Liver (tissue), 9 donors: ENCODE measurements around the gene NOPCHAP1. TPM values are rescaled to one million over a fixed set of nuclear protein-coding genes. Genes with fewer than 3 reads are reported as not detected.

Source experiments
- DNase-seq: peaks from one replicate; pipeline ENCODE4 v3.0.0-alpha.2; 2017; ENCODE audit warnings: low spot score
- H3K27ac ChIP-seq, 2 donors: one replicate each; pipeline ENCODE4 v1.7.0; 2013; ENCODE audit warnings: inconsistent platforms in 2 of 2, low read length in 2 of 2, control low read depth in 1 of 2, low read depth in 1 of 2, mild to moderate bottlenecking in 1 of 2
- H3K27me3 ChIP-seq, 4 donors: one replicate each; pipeline versions ENCODE4 v1.6.1 to v1.7.0; 2013; ENCODE audit warnings: low read length in 3 of 4, inconsistent platforms in 1 of 4, mild to moderate bottlenecking in 1 of 4, moderate library complexity in 1 of 4; ENCODE audit not compliant: control insufficient read depth in 4 of 4, insufficient read depth in 4 of 4
- H3K36me3 ChIP-seq, 4 donors: one replicate each; pipeline versions ENCODE4 v1.6.1 to v1.7.0; 2013; ENCODE audit warnings: low read length in 3 of 4, mild to moderate bottlenecking in 3 of 4, low read depth in 1 of 4, moderate library complexity in 1 of 4; ENCODE audit not compliant: control insufficient read depth in 4 of 4, insufficient read depth in 3 of 4
- H3K4me1 ChIP-seq, 4 donors: one replicate each; pipeline versions ENCODE4 v1.6.1 to v1.7.0; 2013; ENCODE audit warnings: low read length in 3 of 4, mild to moderate bottlenecking in 3 of 4, moderate library complexity in 1 of 4; ENCODE audit not compliant: control insufficient read depth in 4 of 4, insufficient read depth in 4 of 4
- H3K4me3 ChIP-seq, 3 donors: one replicate each; pipeline versions ENCODE4 v1.6.1 to v1.7.0; 2013; ENCODE audit warnings: low read length in 3 of 3, control low read depth in 1 of 3, low read depth in 1 of 3, mild to moderate bottlenecking in 1 of 3
- H3K9ac ChIP-seq, 2 donors: one replicate each; pipeline ENCODE4 v1.7.0; 2013; ENCODE audit warnings: low read length in 2 of 2, mild to moderate bottlenecking in 2 of 2, moderate library complexity in 2 of 2, control low read depth in 1 of 2, low read depth in 1 of 2
- H3K9me3 ChIP-seq, 4 donors: one replicate each; pipeline versions ENCODE4 v1.6.1 to v1.7.0; 2013; ENCODE audit warnings: low read length in 3 of 4; ENCODE audit not compliant: control insufficient read depth in 4 of 4
- EGR1 ChIP-seq, 2 donors: IDR thresholded peaks; 2 replicates each; pipeline ENCODE4 v1.6.1; 2016 to 2018; ENCODE audit warnings: antibody characterized with exemption in 2 of 2, low read depth in 2 of 2
- FOXA1 ChIP-seq: IDR thresholded peaks from 2 replicates; pipeline ENCODE4 v1.6.1; 2016; ENCODE audit warnings: antibody characterized with exemption
- FOXA2 ChIP-seq: IDR thresholded peaks from 2 replicates; pipeline ENCODE4 v1.6.1; 2016; ENCODE audit warnings: antibody characterized with exemption
- GABPA ChIP-seq, 2 donors: IDR thresholded peaks in 1 of 2; conservative IDR thresholded peaks in 1 of 2; 2 replicates each; pipeline ENCODE4 v1.6.1; 2016; ENCODE audit warnings: antibody characterized with exemption in 2 of 2, mild to moderate bottlenecking in 1 of 2, moderate library complexity in 1 of 2
- HNF4A ChIP-seq, 2 donors: conservative IDR thresholded peaks; 2 replicates each; pipeline ENCODE4 v1.6.1; 2016; ENCODE audit warnings: antibody characterized with exemption in 2 of 2, mild to moderate bottlenecking in 2 of 2
- HNF4G ChIP-seq: IDR thresholded peaks from 2 replicates; pipeline ENCODE4 v1.6.1; 2016; ENCODE audit warnings: antibody characterized with exemption
- JUND ChIP-seq, 2 donors: IDR thresholded peaks; 2 replicates each; pipeline ENCODE4 v1.6.1; 2016; ENCODE audit warnings: antibody characterized with exemption in 2 of 2
- NR2F2 ChIP-seq: IDR thresholded peaks from 2 replicates; pipeline ENCODE4 v1.6.1; 2016; ENCODE audit warnings: antibody characterized with exemption
- RAD21 ChIP-seq, 2 donors: IDR thresholded peaks; 2 replicates each; pipeline ENCODE4 v1.6.1; 2016; ENCODE audit warnings: antibody characterized with exemption in 2 of 2, mild to moderate bottlenecking in 2 of 2
- RXRA ChIP-seq, 2 donors: IDR thresholded peaks; 2 replicates each; pipeline ENCODE4 v1.6.1; 2017 to 2018; ENCODE audit warnings: antibody characterized with exemption in 2 of 2, mild to moderate bottlenecking in 1 of 2
- SP1 ChIP-seq: IDR thresholded peaks from 2 replicates; pipeline ENCODE4 v1.6.1; 2018; ENCODE audit warnings: antibody characterized with exemption, mild to moderate bottlenecking
- TAF1 ChIP-seq: conservative IDR thresholded peaks from 2 replicates; pipeline ENCODE4 v1.6.1; 2016; ENCODE audit warnings: antibody characterized with exemption, mild to moderate bottlenecking
- YY1 ChIP-seq: IDR thresholded peaks from 2 replicates; pipeline ENCODE4 v1.6.1; 2016; ENCODE audit warnings: antibody characterized with exemption, mild to moderate bottlenecking
- WGBS: extraction: QIAGEN DNeasy Blood & Tissue Kit; methylation state at CpG from one replicate; pipeline ENCODE4 v1.1.7; 2013; 5-methylcytosine and 5-hydroxymethylcytosine counted together
- polyA plus RNA-seq, 2 donors: library from polyadenylated mRNA; stranded (reverse) in 1 of 2; unstranded in 1 of 2; fragments of 200-250 nt in 1 of 2; fragments of >200 nt in 1 of 2; fragmentation: Nextera tagmentation in 1 of 2; extraction: Ambion mirVana in 1 of 2; gene quantifications; one replicate each; pipeline versions ENCODE4 v1.2.1 to v1.2.3, GENCODE V29; 2013 to 2015
- total RNA-seq, 2 donors: library from RNA; depleted of rRNA; stranded (reverse); fragments of >200 nt; gene quantifications; one replicate each; pipeline ENCODE4 v1.2.3, GENCODE V29; 2014
- TF ChIP-seq, protein P1 (sequence below): IDR thresholded peaks from 2 replicates; pipeline ENCODE4 v1.6.1; 2016; ENCODE audit warnings: antibody characterized with exemption
- TF ChIP-seq, protein P2 (sequence below): IDR thresholded peaks from 2 replicates; pipeline ENCODE4 v1.6.1; 2016; ENCODE audit warnings: antibody characterized with exemption
- TF ChIP-seq, protein P3 (sequence below): IDR thresholded peaks from 2 replicates; pipeline ENCODE4 v1.6.1; 2016; ENCODE audit warnings: antibody characterized with exemption, mild to moderate bottlenecking
- TF ChIP-seq, protein P4 (sequence below): IDR thresholded peaks from 2 replicates; pipeline ENCODE4 v1.6.1; 2016; ENCODE audit warnings: antibody characterized with exemption
- donor health status: healthy.
- donor health status: healthy.
- donor health status: healthy.
- donor health status: healthy.
- donor health status: healthy.

NOPCHAP1 gene
- total and polyA plus RNA-seq, 4 donors, result 2.1 to 18.6 (median 3.5) TPM

DNA sequence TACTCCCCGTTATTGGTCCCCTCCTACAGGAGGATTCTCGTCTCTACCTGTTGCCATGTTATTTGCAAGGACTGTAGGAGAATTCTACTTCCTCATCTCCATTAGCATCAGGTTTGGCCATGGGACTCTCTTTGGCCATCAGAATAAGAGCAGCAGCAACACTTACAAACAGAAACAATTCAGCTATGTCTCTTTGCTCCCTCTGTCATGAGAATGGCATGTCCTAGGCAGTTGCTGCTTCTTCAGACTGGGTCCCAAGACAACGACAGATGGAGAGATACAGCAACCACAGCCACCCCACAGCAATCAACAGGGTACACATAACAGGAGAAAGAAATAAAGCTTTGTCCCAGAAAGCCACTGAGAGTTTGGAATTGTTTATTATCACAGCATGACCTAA lies 47.7 kb upstream of the NOPCHAP1 start:
- 76% methylated on average over 3 of the region's 3 CpGs for WGBS

DNA sequence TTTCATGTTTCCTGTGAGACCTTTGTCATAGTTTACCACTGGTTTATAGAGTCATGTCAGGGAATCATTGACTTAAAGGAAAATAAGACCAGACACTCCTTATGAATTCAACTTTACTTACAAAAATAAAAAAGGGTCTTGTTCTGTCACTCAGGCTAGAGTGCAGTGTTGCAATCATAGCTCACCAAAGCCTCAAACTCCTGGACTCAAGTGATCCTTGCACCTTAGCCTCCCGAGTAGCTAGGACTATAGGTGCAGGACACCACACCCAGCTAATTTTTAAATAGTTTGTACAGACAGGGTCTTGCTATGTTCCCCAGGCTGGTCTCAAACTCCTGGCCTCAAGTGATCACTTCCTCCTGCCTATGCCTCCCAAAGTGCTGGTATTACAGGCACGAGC lies 47.0 kb upstream of the NOPCHAP1 start:
- Histone ChIP-seq H3K27ac (peak overlapping the region; percentile 1 to 34), H3K4me1 (peaks cover 20 to 45% (median 31%) of the 10 kb centered on the region in 4 donors)
- TF ChIP-seq, protein P1, sequence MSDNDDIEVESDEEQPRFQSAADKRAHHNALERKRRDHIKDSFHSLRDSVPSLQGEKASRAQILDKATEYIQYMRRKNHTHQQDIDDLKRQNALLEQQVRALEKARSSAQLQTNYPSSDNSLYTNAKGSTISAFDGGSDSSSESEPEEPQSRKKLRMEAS, result no peak
- TF ChIP-seq SP1, result no peak
- TF ChIP-seq HNF4A (conservative IDR thresholded peaks at IDR 0.05), result peak; percentile 31 to 52
- TF ChIP-seq, protein P2, sequence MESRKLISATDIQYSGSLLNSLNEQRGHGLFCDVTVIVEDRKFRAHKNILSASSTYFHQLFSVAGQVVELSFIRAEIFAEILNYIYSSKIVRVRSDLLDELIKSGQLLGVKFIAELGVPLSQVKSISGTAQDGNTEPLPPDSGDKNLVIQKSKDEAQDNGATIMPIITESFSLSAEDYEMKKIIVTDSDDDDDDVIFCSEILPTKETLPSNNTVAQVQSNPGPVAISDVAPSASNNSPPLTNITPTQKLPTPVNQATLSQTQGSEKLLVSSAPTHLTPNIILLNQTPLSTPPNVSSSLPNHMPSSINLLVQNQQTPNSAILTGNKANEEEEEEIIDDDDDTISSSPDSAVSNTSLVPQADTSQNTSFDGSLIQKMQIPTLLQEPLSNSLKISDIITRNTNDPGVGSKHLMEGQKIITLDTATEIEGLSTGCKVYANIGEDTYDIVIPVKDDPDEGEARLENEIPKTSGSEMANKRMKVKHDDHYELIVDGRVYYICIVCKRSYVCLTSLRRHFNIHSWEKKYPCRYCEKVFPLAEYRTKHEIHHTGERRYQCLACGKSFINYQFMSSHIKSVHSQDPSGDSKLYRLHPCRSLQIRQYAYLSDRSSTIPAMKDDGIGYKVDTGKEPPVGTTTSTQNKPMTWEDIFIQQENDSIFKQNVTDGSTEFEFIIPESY, result no peak

More for the DNA sequence above, 47.7 kb upstream of the NOPCHAP1 start:
- Histone ChIP-seq H3K9ac (no peak overlapping the region), H3K36me3 (peaks cover 0 to 3% (median 0%) of the 10 kb centered on the region in 4 donors), H3K9me3 (no peaks in the 10 kb centered on the region), H3K27me3 (no peaks in the 10 kb centered on the region), H3K27ac (no peak overlapping the region), H3K4me3 (no peak overlapping the region), H3K4me1 (peaks cover 15 to 38% (median 28%) of the 10 kb centered on the region in 4 donors)
- DNase-seq, result no peak
- TF ChIP-seq GABPA (IDR thresholded peaks at IDR 0.05 in 1 of 2, conservative IDR thresholded peaks at IDR 0.05 in 1 of 2), result no peak
- TF ChIP-seq, protein P1, result no peak
- no peak for TF ChIP-seq HNF4G
- TF ChIP-seq HNF4A (conservative IDR thresholded peaks at IDR 0.05), result no peak
- TF ChIP-seq, protein P3, sequence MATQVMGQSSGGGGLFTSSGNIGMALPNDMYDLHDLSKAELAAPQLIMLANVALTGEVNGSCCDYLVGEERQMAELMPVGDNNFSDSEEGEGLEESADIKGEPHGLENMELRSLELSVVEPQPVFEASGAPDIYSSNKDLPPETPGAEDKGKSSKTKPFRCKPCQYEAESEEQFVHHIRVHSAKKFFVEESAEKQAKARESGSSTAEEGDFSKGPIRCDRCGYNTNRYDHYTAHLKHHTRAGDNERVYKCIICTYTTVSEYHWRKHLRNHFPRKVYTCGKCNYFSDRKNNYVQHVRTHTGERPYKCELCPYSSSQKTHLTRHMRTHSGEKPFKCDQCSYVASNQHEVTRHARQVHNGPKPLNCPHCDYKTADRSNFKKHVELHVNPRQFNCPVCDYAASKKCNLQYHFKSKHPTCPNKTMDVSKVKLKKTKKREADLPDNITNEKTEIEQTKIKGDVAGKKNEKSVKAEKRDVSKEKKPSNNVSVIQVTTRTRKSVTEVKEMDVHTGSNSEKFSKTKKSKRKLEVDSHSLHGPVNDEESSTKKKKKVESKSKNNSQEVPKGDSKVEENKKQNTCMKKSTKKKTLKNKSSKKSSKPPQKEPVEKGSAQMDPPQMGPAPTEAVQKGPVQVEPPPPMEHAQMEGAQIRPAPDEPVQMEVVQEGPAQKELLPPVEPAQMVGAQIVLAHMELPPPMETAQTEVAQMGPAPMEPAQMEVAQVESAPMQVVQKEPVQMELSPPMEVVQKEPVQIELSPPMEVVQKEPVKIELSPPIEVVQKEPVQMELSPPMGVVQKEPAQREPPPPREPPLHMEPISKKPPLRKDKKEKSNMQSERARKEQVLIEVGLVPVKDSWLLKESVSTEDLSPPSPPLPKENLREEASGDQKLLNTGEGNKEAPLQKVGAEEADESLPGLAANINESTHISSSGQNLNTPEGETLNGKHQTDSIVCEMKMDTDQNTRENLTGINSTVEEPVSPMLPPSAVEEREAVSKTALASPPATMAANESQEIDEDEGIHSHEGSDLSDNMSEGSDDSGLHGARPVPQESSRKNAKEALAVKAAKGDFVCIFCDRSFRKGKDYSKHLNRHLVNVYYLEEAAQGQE, result no peak
- TF ChIP-seq EGR1 (IDR thresholded peaks at IDR 0.05; ENCODE audit: low read depth in 2 of 2), result no peak
- TF ChIP-seq, protein P4, sequence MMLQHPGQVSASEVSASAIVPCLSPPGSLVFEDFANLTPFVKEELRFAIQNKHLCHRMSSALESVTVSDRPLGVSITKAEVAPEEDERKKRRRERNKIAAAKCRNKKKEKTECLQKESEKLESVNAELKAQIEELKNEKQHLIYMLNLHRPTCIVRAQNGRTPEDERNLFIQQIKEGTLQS, result no peak
- TF ChIP-seq FOXA1, result no peak
- TF ChIP-seq, protein P2, result no peak
- TF ChIP-seq NR2F2, result no peak
- no peak for TF ChIP-seq JUND (IDR thresholded peaks at IDR 0.05)
- no peak for TF ChIP-seq RAD21 (IDR thresholded peaks at IDR 0.05)
- no peak for TF ChIP-seq SP1
- no peak for TF ChIP-seq RXRA (IDR thresholded peaks at IDR 0.05)
- TF ChIP-seq FOXA2, result no peak
- TF ChIP-seq TAF1, result no peak
- no peak for TF ChIP-seq YY1

More for the DNA sequence above, 47.0 kb upstream of the NOPCHAP1 start:
- Histone ChIP-seq H3K9me3 (no peaks in the 10 kb centered on the region), H3K27me3 (no peaks in the 10 kb centered on the region), H3K9ac (no peak overlapping the region), H3K36me3 (peaks cover 0 to 3% (median 0%) of the 10 kb centered on the region in 4 donors), H3K4me3 (no peak overlapping the region)
- 59% methylated on average over 2 of the region's 2 CpGs for WGBS
- DNase-seq, result no peak
